Measurements from ENCODE around the gene COMT. TPM values are rescaled to one million over a fixed set of nuclear protein-coding genes. Genes with fewer than 3 reads are reported as not detected.

The COMT gene
- total RNA-seq, 2 experiments from 2014 or later, result 90.8 to 112 TPM

GRCh38 chr22:20000246-20001081, 58.9 kb downstream of the COMT start:
- Histone ChIP-seq H3K79me2 (ENCODE audit: insufficient read depth, low read depth, low read length) (no peaks in the 10 kb centered on the region), H3K27ac (ENCODE audit: low read depth, low read length, poor library complexity, severe bottlenecking) (no peak overlapping the region), H4K20me1 (ENCODE audit: insufficient read depth, low read length) (no peaks in the 10 kb centered on the region), H3K4me2 (ENCODE audit: low read length) (no peak overlapping the region), H3K36me3 (ENCODE audit: insufficient read depth, low read length) (no peaks in the 10 kb centered on the region; the same call in 1 of the 2 replicates), H3K4me3 (ENCODE audit: low read depth, low read length, poor library complexity, severe bottlenecking) (no peak overlapping the region), H2AFZ (ENCODE audit: low read length) (no peak overlapping the region), H3K9me3 (ENCODE audit: low read length) (peaks cover 26% of the 10 kb centered on the region; the same call in 1 of the 2 replicates), H3K9me2 (ENCODE audit: insufficient read depth, low read length) (no peaks in the 10 kb centered on the region), H3K4me1 (ENCODE audit: insufficient read depth, low read length, poor library complexity, severe bottlenecking) (no peaks in the 10 kb centered on the region)
- no TSS peak for BruUV-seq (replicated peaks)
- intact Hi-C loops (cut with micrococcal nuclease; ENCODE audit: unreplicated experiment), result no loop called here
- no peak for DNase-seq (ENCODE audit: low spot score)
- ChIA-PET POLR2A (no interaction called here), CTCF (ENCODE audit: unreplicated experiment) (no interaction called here)
- TF ChIP-seq CTCF (conservative IDR thresholded peaks at IDR 0.05; ENCODE audit: low read length) (no peak), EZH2phosphoT487 (IDR thresholded peaks at IDR 0.05; ENCODE audit: borderline replicate concordance, low read depth, low read length) (no peak)

GRCh38 chr22:20001082-20001638, 59.6 kb downstream of the COMT start:
- H4K20me1 ChIP-seq (ENCODE audit: insufficient read depth, low read length), result no peaks in the 10 kb centered on the region
- CTCF ChIA-PET (ENCODE audit: unreplicated experiment), result no interaction called here
- H3K36me3 ChIP-seq (ENCODE audit: insufficient read depth, low read length), result no peaks in the 10 kb centered on the region; the same call in 1 of the 2 replicates
- TF ChIP-seq EZH2phosphoT487 (IDR thresholded peaks at IDR 0.05; ENCODE audit: borderline replicate concordance, low read depth, low read length), result no peak
- no peak for TF ChIP-seq CTCF (conservative IDR thresholded peaks at IDR 0.05; ENCODE audit: low read length)
- no peak overlapping the region for H3K4me2 ChIP-seq (ENCODE audit: low read length)
- H3K4me3 ChIP-seq (ENCODE audit: low read depth, low read length, poor library complexity, severe bottlenecking), result no peak overlapping the region
- intact Hi-C loops (cut with micrococcal nuclease; ENCODE audit: unreplicated experiment), result no loop called here
- no peak overlapping the region for H2AFZ ChIP-seq (ENCODE audit: low read length)
- H3K79me2 ChIP-seq (ENCODE audit: insufficient read depth, low read depth, low read length), result no peaks in the 10 kb centered on the region
- BruUV-seq (replicated peaks), result no TSS peak
- H3K27ac ChIP-seq (ENCODE audit: low read depth, low read length, poor library complexity, severe bottlenecking), result no peak overlapping the region
- no peaks in the 10 kb centered on the region for H3K9me2 ChIP-seq (ENCODE audit: insufficient read depth, low read length)
- H3K9me3 ChIP-seq (ENCODE audit: low read length), result peaks cover 26% of the 10 kb centered on the region; the same call in 1 of the 2 replicates
- DNase-seq (ENCODE audit: low spot score), result no peak
- POLR2A ChIA-PET, result no interaction called here
- H3K4me1 ChIP-seq (ENCODE audit: insufficient read depth, low read length, poor library complexity, severe bottlenecking), result no peaks in the 10 kb centered on the region

- ChIA-PET CTCF (ENCODE audit: unreplicated experiment) (no interaction called here), POLR2A (interaction anchor here (1.1 kb wide), 1 partner anchor 859 kb away, joined by 3 read pairs; no protein-coding TSS in a partner anchor)
- Histone ChIP-seq H3K4me1 (ENCODE audit: insufficient read depth, low read length, poor library complexity, severe bottlenecking) (no peaks in the 10 kb centered on the region), H4K20me1 (ENCODE audit: insufficient read depth, low read length) (no peaks in the 10 kb centered on the region), H3K9me2 (ENCODE audit: insufficient read depth, low read length) (no peaks in the 10 kb centered on the region), H2AFZ (ENCODE audit: low read length) (no peak overlapping the region), H3K27ac (ENCODE audit: low read depth, low read length, poor library complexity, severe bottlenecking) (no peak overlapping the region), H3K4me2 (ENCODE audit: low read length) (no peak overlapping the region), H3K4me3 (ENCODE audit: low read depth, low read length, poor library complexity, severe bottlenecking) (no peak overlapping the region), H3K36me3 (ENCODE audit: insufficient read depth, low read length) (no peaks in the 10 kb centered on the region; the same call in 1 of the 2 replicates), H3K9me3 (ENCODE audit: low read length) (peaks cover 26% of the 10 kb centered on the region; the same call in 1 of the 2 replicates), H3K79me2 (ENCODE audit: insufficient read depth, low read depth, low read length) (no peaks in the 10 kb centered on the region)
- intact Hi-C loops (cut with micrococcal nuclease; ENCODE audit: unreplicated experiment), result no loop called here
- BruUV-seq (replicated peaks), result no TSS peak
- no peak for TF ChIP-seq CTCF (conservative IDR thresholded peaks at IDR 0.05; ENCODE audit: low read length)
- no peak for TF ChIP-seq EZH2phosphoT487 (IDR thresholded peaks at IDR 0.05; ENCODE audit: borderline replicate concordance, low read depth, low read length)
- DNase-seq (ENCODE audit: low spot score), result no peak
Measured at GRCh38 chr22:20002128-20002527, 60.6 kb downstream of the COMT start.
